ENCODE measurements around the gene PYM1. TPM values are rescaled to one million over a fixed set of nuclear protein-coding genes. Genes with fewer than 3 reads are reported as not detected.

Gene PYM1
- total and polyA plus RNA-seq, 2 of the 13 experiments (the other 11 are each of a cell fraction or from before 2014, with no cell fraction given): 44.0 to 51.8 TPM

GRCh38 chr12:55926738-55927587 is 731 bp downstream of the PYM1 start (continued):
- TF ChIP-seq PAXIP1 (CRISPR knock-in tag; conservative IDR thresholded peaks at IDR 0.05): no peak; the same call in 1 of the 2 replicates
- no peak for TF ChIP-seq SCMH1 (CRISPR knock-in tag; IDR thresholded peaks at IDR 0.05; ENCODE audit: borderline replicate concordance)
- TF ChIP-seq, protein P1, sequence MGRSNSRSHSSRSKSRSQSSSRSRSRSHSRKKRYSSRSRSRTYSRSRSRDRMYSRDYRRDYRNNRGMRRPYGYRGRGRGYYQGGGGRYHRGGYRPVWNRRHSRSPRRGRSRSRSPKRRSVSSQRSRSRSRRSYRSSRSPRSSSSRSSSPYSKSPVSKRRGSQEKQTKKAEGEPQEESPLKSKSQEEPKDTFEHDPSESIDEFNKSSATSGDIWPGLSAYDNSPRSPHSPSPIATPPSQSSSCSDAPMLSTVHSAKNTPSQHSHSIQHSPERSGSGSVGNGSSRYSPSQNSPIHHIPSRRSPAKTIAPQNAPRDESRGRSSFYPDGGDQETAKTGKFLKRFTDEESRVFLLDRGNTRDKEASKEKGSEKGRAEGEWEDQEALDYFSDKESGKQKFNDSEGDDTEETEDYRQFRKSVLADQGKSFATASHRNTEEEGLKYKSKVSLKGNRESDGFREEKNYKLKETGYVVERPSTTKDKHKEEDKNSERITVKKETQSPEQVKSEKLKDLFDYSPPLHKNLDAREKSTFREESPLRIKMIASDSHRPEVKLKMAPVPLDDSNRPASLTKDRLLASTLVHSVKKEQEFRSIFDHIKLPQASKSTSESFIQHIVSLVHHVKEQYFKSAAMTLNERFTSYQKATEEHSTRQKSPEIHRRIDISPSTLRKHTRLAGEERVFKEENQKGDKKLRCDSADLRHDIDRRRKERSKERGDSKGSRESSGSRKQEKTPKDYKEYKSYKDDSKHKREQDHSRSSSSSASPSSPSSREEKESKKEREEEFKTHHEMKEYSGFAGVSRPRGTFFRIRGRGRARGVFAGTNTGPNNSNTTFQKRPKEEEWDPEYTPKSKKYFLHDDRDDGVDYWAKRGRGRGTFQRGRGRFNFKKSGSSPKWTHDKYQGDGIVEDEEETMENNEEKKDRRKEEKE (IDR thresholded peaks at IDR 0.05): no peak
- TF ChIP-seq ZNF737 (CRISPR knock-in tag; IDR thresholded peaks at IDR 0.05; ENCODE audit: borderline replicate concordance): no peak
- TF ChIP-seq ZNF280D (CRISPR knock-in tag; IDR thresholded peaks at IDR 0.05): no peak
- TF ChIP-seq HNRNPUL1 (IDR thresholded peaks at IDR 0.05; ENCODE audit: low read depth, low read length): no peak
- TF ChIP-seq RELA (CRISPR knock-in tag; IDR thresholded peaks at IDR 0.05): no peak
- TF ChIP-seq ZNF780A (CRISPR knock-in tag; IDR thresholded peaks at IDR 0.05): no peak
- TF ChIP-seq ZNF260 (CRISPR knock-in tag; IDR thresholded peaks at IDR 0.05; ENCODE audit: borderline replicate concordance, low read depth): no peak
- TF ChIP-seq FLYWCH1 (CRISPR knock-in tag; IDR thresholded peaks at IDR 0.05): no peak
- no peak for TF ChIP-seq ZNF704 (CRISPR knock-in tag; IDR thresholded peaks at IDR 0.05; ENCODE audit: borderline replicate concordance)
- 0 out of 2 replicates have a peak, but pooled peaks have one; percentile 57 for TF ChIP-seq TEF (CRISPR knock-in tag; IDR thresholded peaks at IDR 0.05)
- TF ChIP-seq, protein P2, sequence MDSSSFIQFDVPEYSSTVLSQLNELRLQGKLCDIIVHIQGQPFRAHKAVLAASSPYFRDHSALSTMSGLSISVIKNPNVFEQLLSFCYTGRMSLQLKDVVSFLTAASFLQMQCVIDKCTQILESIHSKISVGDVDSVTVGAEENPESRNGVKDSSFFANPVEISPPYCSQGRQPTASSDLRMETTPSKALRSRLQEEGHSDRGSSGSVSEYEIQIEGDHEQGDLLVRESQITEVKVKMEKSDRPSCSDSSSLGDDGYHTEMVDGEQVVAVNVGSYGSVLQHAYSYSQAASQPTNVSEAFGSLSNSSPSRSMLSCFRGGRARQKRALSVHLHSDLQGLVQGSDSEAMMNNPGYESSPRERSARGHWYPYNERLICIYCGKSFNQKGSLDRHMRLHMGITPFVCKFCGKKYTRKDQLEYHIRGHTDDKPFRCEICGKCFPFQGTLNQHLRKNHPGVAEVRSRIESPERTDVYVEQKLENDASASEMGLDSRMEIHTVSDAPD (CRISPR knock-in tag; IDR thresholded peaks at IDR 0.05): no peak

All from HepG2 (cell line).